Stimulated activated naive CD8-positive, alpha-beta T cell treated with anti-CD3 and anti-CD28 coated beads, Interleukin-15, Interleukin-2, amounts not matched to agents 100 ng/mL and 50 ng/mL, for 24 hours (primary cell): ENCODE data around the gene LIN28B.

Source experiments
- H3K27ac Mint-ChIP-seq: one replicate; pipeline ENCODE4 v1.8.0; 2021; ENCODE audit warnings: mild to moderate bottlenecking, mixed read lengths
- H3K27me3 Mint-ChIP-seq: one replicate; pipeline ENCODE4 v1.8.0; 2021; ENCODE audit warnings: mixed read lengths
- H3K36me3 Mint-ChIP-seq: one replicate; pipeline ENCODE4 v1.8.0; 2021; ENCODE audit warnings: low read depth, mixed read lengths
- H3K4me1 Mint-ChIP-seq: one replicate; pipeline ENCODE4 v1.8.0; 2021; ENCODE audit warnings: low read depth, mixed read lengths
- H3K4me3 Mint-ChIP-seq: one replicate; pipeline ENCODE4 v1.8.0; 2021; ENCODE audit warnings: mild to moderate bottlenecking, mixed read lengths
- H3K9me3 Mint-ChIP-seq: one replicate; pipeline ENCODE4 v1.8.0; 2021; ENCODE audit warnings: mixed read lengths

The LIN28B gene

GRCh38 chr6:105112577-105112976, 155.7 kb downstream of the LIN28B start:
- Mint-ChIP-seq H3K4me3 (no peak overlapping the region), H3K9me3 (no peaks in the 10 kb centered on the region), H3K27ac (no peak overlapping the region), H3K36me3 (no peaks in the 10 kb centered on the region), H3K27me3 (peaks cover 32% of the 10 kb centered on the region), H3K4me1 (no peaks in the 10 kb centered on the region)

- no peaks in the 10 kb centered on the region for H3K36me3 Mint-ChIP-seq
- H3K27me3 Mint-ChIP-seq = peaks cover 27% of the 10 kb centered on the region
- H3K4me1 Mint-ChIP-seq = no peaks in the 10 kb centered on the region
- H3K27ac Mint-ChIP-seq = no peak overlapping the region
- H3K9me3 Mint-ChIP-seq = no peaks in the 10 kb centered on the region
- H3K4me3 Mint-ChIP-seq = no peak overlapping the region
These were observed 156.5 kb downstream of the LIN28B start for GRCh38 chr6:105113422-105113821.

- Mint-ChIP-seq H3K36me3 (no peaks in the 10 kb centered on the region), H3K27me3 (peaks cover 31% of the 10 kb centered on the region), H3K27ac (no peak overlapping the region), H3K9me3 (no peaks in the 10 kb centered on the region), H3K4me3 (no peak overlapping the region), H3K4me1 (no peaks in the 10 kb centered on the region)
These were observed 159.2 kb downstream of the LIN28B start for GRCh38 chr6:105116150-105116549.

GRCh38 chr6:105120570-105120969, 163.7 kb downstream of the LIN28B start:
- H3K4me3 Mint-ChIP-seq = no peak overlapping the region
- no peaks in the 10 kb centered on the region for H3K4me1 Mint-ChIP-seq
- H3K9me3 Mint-ChIP-seq = no peaks in the 10 kb centered on the region
- H3K27me3 Mint-ChIP-seq = peaks cover 33% of the 10 kb centered on the region
- no peak overlapping the region for H3K27ac Mint-ChIP-seq
- H3K36me3 Mint-ChIP-seq = no peaks in the 10 kb centered on the region

GRCh38 chr6:105121981-105122380, 165.1 kb downstream of the LIN28B start:
- Mint-ChIP-seq H3K36me3 (no peaks in the 10 kb centered on the region), H3K27ac (no peak overlapping the region), H3K9me3 (no peaks in the 10 kb centered on the region), H3K4me1 (no peaks in the 10 kb centered on the region), H3K27me3 (peaks cover 27% of the 10 kb centered on the region), H3K4me3 (no peak overlapping the region)

- Mint-ChIP-seq H3K27me3 (peaks cover 27% of the 10 kb centered on the region), H3K36me3 (no peaks in the 10 kb centered on the region), H3K9me3 (no peaks in the 10 kb centered on the region), H3K4me3 (no peak overlapping the region), H3K27ac (no peak overlapping the region), H3K4me1 (no peaks in the 10 kb centered on the region)
These were observed 165.8 kb downstream of the LIN28B start for GRCh38 chr6:105122717-105123116.
